GM12891 (cell line): Measurements from ENCODE around the gene CDCA4.

Experiments used
- POLR2A ChIP-seq: IDR thresholded peaks from 2 replicates; pipeline ENCODE4 v1.6.1; 2011; ENCODE audit warnings: low read depth, low read length, control low read depth
- POLR2AphosphoS5 ChIP-seq: IDR thresholded peaks from 2 replicates; pipeline ENCODE4 v1.6.1; 2011; ENCODE audit warnings: low read depth, low read length, control low read depth
- POU2F2 ChIP-seq: IDR thresholded peaks from 2 replicates; pipeline ENCODE4 v1.6.1; 2011; ENCODE audit warnings: low read depth, mild to moderate bottlenecking, control low read depth, low read length, moderate library complexity
- SPI1 ChIP-seq: IDR thresholded peaks from 2 replicates; pipeline ENCODE4 v1.6.1; 2011; ENCODE audit warnings: low read depth, low read length, control low read depth
- TAF1 ChIP-seq: IDR thresholded peaks from 2 replicates; pipeline ENCODE4 v1.6.1; 2011; ENCODE audit warnings: low read depth, low read length, control low read depth

DNA sequence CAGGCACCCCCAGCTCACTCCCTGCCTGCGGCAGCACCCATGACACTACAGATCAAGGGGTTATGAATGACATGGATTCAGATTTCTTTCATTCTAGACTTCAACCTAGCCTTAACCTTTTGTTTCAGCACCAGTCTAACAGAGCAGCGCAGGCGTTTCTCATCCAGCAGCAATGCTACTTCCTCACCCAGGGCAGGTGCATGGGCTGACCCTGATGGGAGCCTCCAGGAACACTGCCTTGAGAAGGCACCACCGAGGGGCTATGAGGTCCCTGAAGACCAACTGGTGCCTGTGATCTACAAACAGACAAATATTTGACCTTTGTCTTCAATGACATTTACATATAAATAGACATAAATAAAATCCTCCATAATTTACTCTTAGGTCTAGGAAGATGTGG, 10.8 kb downstream of the CDCA4 start:
- TF ChIP-seq POLR2A (no peak), POU2F2 (no peak), SPI1 (no peak), POLR2AphosphoS5 (no peak), TAF1 (no peak)
